Fibroblast of skin of back (primary cell): Measurements from ENCODE around the gene PHTF2.

ENCODE experiments used
- DNase-seq: peaks from one replicate; pipeline ENCODE4 v3.0.0-alpha.2; 2013

Gene PHTF2

DNA sequence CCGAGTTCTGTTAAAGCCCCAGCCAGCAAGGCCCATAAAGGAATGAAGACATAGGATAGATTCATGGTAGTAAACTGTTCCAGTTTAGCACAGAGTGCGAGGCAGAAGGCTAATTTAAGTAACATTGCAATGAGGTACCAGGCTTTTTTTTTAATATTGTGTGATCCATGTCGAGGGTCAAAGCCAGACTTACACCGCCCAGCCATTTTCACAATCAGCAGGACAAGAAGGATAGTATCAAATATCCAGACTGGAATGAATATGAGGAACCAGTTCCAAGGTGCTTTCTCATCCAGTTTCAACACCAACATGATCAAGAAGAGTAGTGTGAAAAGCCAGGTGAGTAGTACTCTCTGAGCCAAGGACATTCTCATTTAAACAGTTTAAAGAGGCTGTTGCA lies 4.6 kb upstream of the PHTF2 start:
- no peak for DNase-seq

GRCh38 chr7:77796109-77796508 lies 2.5 kb upstream of the PHTF2 start:
- no peak for DNase-seq

DNA sequence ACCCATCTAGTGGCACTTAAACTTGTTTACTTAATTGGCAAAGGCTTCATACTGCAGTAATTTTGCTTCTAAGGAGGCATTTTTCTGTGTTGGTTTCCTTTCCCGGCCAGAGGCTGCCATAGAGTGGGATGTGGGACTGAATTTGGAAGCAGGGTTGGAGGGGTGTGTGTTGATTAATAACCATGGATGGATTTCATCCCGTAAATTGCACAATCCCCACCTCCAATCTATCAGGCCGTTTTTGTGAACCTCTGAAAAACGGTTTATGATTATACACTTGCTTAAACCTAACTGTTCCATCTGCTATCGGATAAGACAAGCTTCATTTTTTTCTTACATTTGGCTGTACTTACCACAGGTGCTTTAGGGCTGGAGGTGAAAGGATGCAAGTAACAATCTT lies 1.6 kb upstream of the PHTF2 start:
- DNase-seq: no peak

DNA sequence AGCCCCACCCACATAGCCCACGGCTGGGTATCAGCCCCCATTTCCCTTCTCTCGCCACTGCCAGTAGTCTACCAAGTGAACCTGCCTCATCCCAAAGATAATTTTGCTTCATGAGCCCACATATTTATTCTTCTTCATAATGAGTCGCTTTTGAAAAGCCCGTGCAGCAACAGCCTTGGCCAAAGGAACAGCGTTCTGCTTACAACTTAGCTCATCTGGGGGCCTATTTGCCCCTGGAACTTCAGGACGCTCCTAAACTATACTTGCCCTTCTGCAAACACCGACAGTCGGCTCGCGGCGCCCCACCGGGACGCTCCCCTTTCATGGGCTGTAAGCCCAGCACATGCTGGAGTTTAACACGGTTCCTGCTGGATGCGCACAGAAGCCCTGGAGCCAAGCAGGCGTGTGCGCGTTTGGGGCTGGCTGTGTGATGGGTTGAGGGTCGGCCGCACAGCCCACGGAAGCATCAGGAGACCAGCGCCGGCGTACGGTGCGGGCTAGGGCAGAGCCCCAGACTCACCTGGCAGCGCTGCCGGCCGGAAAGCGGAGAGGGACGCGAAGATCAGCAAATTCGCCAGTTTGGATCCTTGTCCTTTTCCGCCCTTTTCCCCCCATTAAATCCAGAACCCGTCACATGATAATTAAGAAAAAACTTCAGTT lies 709 bp upstream of the PHTF2 start:
- peak; percentile 11 for DNase-seq

DNA sequence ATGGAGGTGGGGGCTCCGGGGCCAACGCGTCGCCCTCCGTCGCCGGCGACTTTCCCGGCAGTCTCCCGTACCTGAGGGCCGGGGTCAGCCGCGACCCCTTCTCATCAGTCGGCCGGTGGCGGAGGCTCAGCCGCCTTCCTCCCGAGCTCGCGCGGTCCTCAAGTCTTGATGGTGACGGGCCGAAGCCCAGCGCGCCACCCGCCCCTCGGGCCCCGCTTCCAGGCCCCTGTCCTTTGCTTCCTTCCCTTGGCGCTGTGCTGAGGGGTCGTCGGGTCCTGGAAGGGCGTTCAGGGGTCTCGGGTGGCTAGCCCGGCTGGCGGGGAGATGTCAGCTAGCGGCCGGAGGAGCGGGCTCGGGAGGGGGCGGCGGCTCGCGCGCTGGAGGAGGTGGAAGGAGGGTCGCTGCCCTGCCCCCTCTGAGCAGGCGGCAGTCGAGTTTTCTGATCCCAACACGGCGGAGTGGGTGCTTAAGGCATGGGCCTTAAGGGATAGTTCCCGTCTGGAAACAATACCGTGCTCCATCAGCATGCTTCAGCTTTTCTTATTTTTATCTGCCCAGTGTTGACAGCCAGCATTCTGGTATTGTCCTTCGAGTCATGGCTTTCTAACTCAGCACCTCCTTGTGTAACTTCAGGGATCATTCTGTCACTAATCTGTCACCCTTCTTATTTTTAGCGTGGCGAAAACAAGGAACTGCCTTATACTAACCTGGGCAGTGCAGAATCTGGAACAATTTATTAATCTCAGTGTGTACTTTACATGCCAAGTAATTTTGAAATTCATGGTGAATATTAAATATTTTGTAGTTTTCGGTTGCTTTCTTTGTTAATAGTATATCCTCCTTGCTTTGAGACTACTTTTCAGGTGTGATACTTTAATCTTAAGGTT lies 748 bp downstream of the PHTF2 start:
- peak; percentile 34 for DNase-seq

GRCh38 chr7:77800158-77800557 lies 1.6 kb downstream of the PHTF2 start:
- DNase-seq: no peak

DNA sequence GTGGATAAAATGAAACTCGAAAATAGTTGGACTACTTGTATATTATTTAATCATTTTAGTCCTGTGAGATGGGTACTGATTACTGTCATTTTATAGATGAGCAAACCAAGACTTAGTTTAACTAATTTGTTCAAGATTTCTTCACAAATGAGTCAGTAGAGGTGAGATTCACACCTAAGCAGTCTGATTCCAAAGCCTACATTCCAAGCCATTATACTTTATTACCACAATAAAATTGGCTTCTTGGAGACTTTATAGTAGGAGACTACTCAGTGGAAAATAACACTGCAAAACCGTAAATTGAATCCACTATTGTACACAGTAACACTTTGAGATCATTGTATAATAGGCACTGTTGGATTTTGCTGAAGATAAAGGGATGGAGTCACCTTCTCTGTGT lies 2.2 kb downstream of the PHTF2 start:
- DNase-seq: no peak

GRCh38 chr7:77802557-77803405 lies 4.2 kb downstream of the PHTF2 start:
- DNase-seq: no peak

- no peak for DNase-seq
Observed at GRCh38 chr7:77806425-77806824, 7.9 kb downstream of the PHTF2 start.

GRCh38 chr7:77808517-77808916 lies 9.9 kb downstream of the PHTF2 start:
- DNase-seq: no peak

GRCh38 chr7:77811516-77812289 lies 13.1 kb downstream of the PHTF2 start:
- peak; percentile 63 for DNase-seq

GRCh38 chr7:77812290-77812685 lies 13.7 kb downstream of the PHTF2 start:
- DNase-seq: peak; percentile 89

- no peak for DNase-seq
Observed at GRCh38 chr7:77813180-77813579, 14.6 kb downstream of the PHTF2 start.

DNA sequence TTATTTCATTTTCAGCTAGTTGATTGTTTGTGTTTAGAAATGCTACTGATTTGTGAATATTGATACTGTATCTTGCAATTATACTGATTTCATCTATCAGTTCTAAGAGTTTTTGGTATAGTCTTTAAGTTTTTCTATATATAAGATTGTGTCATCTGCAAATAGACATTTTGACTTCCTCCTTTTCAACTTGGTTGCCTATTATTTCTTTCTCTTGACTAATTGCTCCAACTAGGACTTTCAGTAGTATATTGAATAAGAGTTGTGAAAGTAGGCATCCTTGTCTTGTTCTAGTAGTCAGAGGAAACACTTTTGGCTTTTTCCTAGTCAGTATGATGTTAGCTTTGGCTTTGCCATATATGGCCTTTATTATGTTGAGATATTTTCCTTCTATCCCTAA lies 20.4 kb downstream of the PHTF2 start:
- no peak for DNase-seq

- no peak for DNase-seq
Observed at GRCh38 chr7:77820967-77821366, 22.4 kb downstream of the PHTF2 start.

DNA sequence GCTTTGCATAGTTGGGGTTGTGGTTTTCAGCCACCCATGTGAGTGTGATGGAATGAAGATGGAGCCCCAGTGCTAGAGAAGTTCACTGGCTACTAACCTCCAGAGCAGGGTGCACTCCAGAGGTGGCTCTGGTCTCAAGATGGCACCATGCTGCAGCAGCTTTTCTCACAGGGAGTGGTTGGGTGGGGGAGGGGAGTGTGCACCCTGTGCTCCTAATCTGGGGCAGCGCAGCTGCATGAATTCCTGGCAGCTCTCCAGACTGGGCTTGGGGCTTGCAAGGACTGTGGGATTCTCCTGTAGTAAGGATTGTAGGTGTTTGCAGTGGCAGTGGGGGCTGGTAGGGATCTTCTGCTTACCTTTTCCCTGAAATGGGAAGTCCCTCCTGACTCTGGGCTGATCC lies 23.7 kb downstream of the PHTF2 start:
- DNase-seq: no peak

DNA sequence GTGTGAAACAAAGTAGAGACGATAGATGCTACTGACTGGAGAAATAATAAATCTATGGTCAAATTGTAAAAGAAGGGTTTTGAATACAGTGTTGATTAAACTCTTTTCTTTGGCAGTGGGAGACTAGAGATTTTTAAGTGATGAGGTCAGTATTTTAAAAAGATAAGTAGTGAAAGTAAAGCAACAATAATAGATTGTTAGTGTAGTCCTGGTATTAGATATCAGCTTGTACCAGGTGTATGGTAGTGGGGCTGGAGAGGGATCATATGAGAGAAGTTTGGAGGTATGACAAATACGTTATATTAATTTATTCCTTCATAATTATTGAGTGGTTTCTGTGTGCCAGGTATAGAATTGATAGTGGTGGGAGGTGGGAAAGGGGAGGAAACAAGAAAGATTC lies 25.2 kb downstream of the PHTF2 start:
- no peak for DNase-seq

DNA sequence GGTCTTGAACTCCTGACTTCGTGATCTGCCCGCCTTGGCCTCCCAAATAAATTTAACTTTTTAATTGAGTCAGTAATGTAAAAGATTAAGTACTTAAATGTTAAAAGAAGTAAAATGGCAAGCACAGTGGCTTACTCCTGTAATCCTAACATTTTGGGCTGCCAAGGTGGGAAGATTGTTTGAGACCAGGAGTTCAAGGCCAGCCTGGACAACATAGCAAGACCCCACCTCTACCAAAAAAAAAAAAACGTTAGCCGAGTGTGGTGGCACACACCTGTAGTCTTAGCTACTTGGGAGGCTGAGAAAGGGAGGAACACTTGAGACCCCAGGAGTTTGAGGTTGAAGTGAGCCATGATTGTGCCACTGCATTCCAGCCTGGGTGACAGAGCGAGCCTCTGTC lies 26.1 kb downstream of the PHTF2 start:
- DNase-seq: no peak

DNA sequence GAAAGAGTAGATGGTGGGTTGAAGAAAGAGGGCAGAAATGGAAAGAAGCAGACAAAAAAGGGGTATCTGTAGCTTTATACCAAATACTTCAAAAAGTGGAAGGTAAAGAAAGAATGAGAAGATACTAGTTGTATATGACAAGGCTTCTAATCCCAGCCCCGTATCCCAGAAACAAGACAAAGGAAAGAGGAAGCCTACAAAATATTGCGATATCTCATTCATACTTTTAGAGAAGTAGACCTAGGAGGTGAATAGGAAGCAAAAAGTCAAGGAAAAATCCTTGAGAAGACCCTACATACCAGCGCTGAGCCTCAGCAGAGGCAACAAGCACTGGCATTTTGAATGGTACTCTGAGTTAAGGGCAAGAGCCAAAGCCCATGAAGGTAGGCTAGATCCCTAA lies 26.6 kb downstream of the PHTF2 start:
- DNase-seq: no peak

GRCh38 chr7:77826300-77826699 lies 27.7 kb downstream of the PHTF2 start:
- no peak for DNase-seq

DNA sequence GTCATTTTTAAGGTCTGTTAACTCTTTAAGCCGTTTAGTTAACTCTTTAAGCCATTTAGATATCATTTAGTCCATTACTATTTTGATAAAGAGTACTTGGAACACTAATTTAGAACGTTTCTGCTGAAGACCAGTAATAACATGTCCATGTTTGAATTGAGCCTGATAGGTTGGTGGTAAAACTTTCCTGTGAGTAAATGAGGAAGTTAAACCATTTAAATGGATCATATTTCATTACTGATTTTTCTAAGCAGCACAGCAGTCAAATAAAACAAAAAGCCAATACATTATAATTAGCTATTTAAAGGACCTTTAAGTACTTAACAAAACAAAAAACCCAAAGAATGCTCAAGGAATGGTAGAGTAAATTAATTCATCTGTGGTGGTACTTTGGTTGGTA lies 29.4 kb downstream of the PHTF2 start:
- no peak for DNase-seq

- no peak for DNase-seq
Observed at GRCh38 chr7:77830649-77831355, 32.2 kb downstream of the PHTF2 start.
